Measurements from ENCODE around the gene KIF6.
A peak's percentile ranks its signal among the peaks of the same experiment; 100 is the strongest.
"Not testable (repeated sequence)": the region's sequence is repeated elsewhere in the genome, so short reads cannot be mapped to it uniquely, and the experiment has no call there.

The KIF6 gene, protein sequence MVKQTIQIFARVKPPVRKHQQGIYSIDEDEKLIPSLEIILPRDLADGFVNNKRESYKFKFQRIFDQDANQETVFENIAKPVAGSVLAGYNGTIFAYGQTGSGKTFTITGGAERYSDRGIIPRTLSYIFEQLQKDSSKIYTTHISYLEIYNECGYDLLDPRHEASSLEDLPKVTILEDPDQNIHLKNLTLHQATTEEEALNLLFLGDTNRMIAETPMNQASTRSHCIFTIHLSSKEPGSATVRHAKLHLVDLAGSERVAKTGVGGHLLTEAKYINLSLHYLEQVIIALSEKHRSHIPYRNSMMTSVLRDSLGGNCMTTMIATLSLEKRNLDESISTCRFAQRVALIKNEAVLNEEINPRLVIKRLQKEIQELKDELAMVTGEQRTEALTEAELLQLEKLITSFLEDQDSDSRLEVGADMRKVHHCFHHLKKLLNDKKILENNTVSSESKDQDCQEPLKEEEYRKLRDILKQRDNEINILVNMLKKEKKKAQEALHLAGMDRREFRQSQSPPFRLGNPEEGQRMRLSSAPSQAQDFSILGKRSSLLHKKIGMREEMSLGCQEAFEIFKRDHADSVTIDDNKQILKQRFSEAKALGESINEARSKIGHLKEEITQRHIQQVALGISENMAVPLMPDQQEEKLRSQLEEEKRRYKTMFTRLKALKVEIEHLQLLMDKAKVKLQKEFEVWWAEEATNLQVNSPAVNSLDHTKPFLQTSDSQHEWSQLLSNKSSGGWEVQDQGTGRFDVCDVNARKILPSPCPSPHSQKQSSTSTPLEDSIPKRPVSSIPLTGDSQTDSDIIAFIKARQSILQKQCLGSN

DNA sequence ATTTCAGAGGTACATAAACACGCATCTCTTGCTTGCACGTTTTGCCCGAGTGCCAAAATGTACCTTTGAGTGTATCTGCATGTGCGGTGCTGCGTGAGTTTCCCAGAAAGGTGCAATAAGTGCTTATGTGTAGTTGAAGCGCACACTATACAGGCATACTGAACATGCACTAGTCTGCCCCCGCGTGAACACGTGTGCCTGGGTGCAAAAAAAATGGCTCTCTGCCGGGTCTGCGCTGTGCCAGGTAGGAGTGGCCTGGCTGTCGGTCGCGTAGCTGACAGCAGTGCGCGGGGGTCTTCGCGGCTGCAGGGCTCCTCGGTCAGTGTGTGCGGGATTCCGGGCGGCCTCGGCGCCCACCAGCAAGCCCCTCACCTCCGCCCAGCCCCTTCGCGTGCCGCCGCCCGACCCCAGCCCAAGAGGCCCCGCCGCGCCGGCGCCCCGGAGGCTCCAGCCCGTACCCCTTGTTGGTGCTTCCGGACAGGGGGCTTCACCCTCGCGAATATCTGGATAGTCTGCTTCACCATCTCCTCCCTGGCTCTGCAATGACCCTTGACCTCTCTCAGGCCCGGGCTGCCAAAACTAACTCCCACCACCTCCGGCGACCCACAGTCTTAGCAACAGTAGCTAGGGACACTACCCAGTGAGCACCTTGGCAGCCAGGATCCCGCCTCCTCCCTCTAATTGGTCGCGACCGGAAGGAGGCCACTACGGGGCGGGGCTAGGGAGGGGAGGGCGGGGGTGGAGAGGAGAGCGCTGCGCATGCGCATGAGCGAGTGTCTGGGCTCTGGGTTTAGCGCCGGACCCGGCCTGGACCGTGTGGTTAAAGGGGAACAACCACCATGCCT is at the start of gene KIF6:
KIF6 (minus strand) TSS at position 622 of the 845 bp plus-strand sequence; CDS start at position 524, 98 bp downstream.
- peak; percentile 72 for DNase-seq (ENCODE audit: low spot score)

DNA sequence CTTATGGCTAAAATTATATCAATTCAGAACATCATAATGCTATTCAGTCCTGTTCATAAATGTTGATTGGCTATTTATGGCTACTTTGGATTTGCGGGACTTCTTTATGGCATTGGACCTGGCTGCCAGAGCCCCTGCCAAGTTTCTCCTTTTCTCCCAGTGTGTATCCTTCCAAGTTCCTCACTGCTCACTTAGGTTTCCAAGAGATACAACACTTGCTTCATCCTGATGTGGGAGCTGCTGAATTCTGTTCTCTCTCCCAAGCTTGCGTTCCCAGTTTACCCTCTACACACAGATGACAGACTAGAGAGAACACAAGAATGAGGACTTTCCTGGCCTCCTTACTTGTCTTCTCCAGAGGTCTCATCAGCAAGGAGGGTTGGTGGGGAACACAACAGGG is 48.6 kb upstream of the KIF6 start:
- no peak for DNase-seq (ENCODE audit: low spot score)

DNA sequence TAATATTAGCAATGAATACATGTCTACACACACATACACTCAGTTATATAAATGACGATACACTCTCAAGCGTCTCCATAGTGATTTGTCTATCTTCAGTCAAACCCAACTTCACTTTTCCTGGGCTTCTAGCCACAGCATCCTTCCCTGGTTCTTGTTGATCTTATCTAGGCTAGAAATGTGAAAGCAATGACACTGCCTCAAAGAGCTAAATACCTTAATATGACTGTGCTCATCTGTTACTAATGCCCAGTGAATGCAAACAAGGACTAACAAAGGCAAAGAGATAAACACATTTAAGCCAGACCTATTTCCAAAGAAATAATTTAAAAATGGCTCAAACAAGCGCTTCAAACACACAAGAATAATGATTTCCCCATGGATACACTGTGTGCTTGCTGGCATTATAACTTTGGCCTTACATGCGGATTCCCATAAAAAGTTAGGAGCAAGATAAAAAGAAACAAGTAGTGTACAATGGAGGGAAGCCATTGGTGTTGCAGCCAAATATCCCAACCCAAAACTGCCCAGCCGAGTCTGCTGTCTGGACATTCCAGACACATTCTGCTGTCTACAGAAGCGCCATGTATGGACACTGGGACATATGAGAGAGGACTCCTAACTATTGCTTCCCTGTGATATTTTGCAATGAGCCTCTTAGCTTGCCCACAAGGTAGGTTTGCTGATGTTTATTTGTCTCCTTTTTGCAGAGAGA is 47.5 kb upstream of the KIF6 start:
- no peak for DNase-seq (ENCODE audit: low spot score)

DNA sequence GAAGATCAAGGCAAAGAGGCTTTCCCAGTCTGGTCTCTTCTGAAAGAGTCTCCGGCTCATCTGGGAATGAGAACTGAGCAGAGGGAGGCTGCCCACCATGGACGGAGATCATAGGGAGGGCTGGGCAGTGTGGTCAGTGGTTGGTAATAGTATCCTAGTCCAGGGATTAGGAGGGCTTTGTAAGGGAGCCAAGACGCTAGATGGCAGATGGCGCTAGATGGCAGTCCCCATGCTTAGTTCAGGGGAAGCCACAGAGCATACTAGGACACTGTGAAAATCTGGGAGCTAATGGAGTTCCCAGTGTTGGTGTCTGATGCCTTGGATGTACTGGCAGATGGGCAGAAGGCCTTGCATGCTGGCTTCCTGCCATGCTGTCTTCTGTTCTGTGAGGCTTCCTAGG is 45.2 kb upstream of the KIF6 start:
- DNase-seq (ENCODE audit: low spot score) = no peak

DNA sequence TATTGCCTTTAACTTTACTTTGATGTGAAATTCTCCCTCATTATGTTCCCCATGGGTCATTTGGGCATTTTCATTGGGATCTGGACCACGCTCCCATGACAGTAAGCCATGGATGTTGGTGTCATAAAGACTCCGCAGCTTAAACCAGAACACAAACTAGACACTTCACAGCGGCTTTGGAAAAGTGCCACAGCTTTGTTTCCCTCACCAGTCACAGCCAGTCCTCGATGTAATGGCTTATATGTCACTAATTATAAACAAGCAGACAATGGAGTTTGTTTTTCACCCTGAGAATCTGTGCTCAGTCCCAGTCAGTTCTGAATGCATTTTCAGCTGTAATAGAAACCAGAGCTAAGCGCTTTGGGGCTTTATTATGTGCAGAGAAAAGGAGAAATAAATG is 43.8 kb upstream of the KIF6 start:
- DNase-seq (ENCODE audit: low spot score) = no peak

DNA sequence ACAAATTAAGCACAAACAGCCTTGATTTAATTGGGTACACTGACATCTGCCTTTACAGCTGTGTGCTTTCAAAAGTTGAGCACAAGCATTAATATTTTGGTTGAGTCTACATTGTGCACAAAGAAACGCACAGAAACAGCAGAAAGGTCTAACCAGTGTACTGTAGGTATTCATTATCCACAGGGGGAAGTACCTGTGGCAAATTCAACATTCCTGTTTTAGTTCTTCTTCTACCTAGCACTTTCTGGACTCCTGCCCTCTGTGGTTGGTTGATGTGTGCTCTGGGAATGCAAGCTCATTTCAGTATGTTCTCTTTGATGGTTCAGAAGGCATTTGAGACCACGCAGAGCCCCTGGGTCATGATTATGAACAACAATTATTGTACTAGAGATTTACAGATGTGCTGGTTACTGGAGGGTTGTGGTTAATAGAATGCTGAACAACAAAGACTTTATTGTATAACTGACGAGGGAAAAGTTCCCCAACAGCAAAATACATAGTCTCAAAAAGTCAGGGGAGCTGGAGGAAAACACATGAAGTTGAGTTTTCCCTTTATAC is 40.4 kb upstream of the KIF6 start:
- no peak for DNase-seq (ENCODE audit: low spot score)

DNA sequence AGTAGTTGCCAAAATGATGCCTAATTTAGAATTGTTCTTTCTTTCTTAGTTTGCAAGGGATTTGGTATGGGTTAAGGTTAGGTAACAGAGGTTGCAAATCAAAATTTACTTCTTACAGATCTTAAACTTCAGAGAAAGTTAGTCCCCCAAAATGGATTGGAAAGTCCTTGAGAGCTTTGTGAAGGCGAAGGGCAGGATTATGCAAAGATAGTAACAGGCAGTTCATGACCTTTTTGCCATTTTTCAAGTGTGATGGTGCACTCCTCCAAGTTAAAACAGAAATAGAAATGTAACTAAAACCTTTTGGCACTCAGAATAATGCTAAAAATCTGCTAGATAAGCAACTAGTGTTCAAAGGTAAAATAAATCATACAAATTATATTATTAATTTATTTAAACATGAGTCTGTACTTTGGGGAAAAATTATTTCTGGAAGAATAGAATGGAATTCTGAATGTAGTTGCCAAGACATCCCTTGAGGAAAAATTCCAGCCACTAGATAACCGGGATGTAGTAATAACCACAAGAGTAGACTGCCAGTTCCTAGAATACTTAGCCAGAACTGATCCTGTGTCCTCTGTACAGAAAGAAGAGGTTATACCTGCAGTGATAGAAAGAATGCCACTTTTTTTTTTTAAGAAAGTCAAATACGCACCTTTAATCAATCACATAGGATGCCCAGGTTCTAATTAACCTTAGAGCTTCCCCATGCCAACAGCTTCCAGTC is 35.2 kb upstream of the KIF6 start:
- DNase-seq (ENCODE audit: low spot score) = no peak

DNA sequence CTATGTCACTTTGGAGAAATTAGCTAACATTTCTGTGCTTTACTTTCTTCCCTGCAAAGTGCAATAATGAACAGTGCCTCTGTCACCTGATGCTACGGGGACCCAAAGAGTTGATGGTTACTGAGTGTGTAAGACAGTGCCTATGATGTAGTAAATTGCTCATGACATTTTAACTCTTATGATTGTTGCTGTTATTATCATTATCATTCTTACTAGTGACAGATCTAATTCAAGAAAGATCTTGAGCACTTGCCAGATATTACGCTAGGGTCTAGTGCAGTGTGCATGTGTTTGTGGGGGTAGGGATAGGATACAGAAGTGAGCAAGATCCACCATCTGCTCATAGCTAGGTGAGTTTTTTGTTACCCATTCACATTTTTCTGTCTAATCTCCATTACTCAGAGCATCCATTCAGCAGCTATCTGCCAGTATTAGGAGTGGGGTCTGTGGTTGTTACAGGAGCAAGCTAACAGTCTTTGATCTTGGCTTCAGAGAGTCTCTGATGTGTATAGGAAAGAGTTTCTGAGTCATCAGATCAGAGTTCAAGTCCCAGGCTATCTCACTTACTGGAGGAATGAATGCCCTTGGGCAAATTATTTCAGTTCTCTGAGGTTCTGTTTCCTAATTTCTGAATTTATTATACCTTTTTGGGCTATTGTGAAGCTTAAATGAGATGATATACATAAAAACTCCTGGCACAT is 33.8 kb upstream of the KIF6 start:
- no peak for DNase-seq (ENCODE audit: low spot score)

DNA sequence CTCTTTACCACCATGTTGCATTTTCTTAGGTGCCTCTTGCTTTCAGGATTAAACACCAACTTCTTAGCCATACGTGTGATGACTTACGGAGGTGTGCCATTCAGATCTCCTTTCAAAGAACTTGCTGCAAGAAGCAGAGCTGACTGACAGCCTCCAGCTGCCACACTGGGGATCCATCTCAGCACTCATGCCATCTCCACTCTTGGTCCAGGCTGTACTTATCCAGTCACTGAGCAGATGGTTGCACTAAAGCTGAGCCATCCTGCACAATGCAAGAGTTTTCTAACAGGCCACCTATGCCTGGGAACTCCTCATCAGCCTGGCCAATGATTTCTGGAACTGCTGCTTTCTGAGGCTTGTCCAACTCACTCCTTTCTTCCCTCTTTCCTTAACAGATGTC is 31.4 kb upstream of the KIF6 start:
- no peak for DNase-seq (ENCODE audit: low spot score)

DNA sequence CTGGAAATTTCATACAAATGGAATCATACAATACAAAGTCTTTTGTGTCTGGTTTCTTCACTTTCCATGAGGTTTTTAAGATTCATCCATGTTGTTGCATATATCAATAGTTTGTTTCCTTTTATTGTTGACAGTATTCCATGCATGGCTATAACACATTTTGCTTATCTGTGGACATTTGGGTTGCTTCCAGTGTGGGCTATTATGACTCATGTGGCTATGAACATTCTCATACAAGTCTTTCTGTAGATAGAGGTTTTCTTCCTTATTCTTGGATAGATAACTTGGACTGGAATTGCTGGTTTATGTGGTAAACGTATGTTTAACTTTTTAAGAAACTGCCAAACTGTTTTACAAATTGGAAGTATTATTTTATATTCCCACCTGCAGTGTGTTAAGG is 30.0 kb upstream of the KIF6 start:
- DNase-seq (ENCODE audit: low spot score) = no peak

DNA sequence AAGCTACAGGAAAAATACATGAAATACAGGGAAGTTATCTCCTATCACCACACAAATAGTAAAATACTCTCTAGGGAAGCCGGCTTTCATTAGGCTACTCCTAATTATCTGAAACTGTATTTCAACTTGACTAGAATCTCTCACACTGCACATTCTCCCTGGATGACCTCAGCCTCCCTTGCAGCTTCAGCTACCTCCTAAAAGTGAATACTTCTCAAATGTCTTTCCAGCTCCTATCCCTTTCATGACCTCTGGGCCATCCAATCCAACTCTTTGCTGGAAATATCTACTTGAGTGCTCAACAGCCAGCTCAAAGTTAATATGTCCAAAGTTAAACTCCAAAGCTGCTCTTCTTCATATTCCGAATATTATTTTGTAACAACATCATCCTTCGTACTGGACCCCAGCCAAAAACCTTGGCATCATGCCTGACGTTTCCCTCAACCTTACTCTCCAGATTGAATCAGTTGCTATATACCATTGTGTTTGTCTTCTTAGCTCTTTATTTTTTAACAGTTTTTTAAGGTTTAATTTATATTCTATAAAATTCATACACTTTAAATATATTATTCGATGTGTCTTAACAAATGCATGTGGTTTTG is 29.4 kb upstream of the KIF6 start:
- no peak for DNase-seq (ENCODE audit: low spot score)

DNA sequence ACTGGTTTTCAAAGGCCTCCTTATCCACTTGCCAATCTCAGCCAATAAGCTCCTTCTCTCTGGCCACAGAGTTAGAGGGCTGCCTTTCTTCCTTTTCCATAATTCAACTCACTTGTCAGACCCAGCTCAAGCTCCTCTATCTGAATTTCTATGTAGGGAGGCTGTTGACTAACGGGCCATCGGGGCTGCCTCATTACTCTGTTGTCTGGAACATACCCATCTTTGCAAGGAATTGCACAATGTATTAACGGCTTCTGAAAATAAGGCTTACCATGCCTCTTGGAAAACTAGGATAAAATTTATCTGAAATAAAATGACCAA is 28.5 kb upstream of the KIF6 start:
- no peak for DNase-seq (ENCODE audit: low spot score)

DNA sequence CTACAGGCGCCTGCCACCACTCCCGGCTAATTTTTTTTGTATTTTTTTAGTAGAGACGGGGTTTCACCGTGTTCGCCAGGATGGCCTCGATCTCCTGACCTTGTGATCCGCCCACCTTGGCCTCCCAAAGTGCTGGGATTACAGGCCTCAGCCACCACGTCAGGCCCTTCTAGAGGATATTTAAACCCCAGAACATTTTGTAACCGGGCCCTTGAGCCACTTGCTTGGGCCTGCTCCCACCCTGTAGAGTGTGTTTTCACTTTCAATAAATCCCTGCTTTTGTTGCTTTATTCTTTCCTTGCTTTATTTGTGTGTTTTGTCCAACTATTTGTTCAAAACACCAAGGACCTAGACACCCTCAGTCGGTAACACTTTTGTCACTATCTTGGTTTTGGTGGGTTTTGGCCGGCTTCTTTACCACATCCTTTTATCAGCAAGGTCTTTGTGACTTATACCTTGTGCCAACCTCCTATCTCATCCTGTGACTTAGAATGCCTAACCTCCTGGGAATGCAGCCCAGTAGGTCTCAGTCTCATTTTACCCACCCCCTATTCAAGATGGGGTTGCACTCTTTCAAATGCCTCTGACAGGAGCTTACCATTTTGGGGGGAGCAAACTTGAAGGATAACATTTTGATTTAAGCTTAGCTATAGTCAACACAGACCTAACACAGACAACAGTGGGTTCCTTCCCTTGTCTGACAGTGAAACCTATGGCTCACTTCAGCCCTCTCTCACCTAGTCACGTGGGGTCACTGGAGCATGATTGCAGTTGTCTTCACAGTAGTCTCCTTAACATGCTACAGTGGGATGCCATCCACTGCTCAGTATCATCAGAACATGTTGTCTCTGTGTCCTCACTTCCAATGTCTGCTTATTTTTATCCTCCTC is 27.9 kb upstream of the KIF6 start:
- DNase-seq (ENCODE audit: low spot score) = no peak

DNA sequence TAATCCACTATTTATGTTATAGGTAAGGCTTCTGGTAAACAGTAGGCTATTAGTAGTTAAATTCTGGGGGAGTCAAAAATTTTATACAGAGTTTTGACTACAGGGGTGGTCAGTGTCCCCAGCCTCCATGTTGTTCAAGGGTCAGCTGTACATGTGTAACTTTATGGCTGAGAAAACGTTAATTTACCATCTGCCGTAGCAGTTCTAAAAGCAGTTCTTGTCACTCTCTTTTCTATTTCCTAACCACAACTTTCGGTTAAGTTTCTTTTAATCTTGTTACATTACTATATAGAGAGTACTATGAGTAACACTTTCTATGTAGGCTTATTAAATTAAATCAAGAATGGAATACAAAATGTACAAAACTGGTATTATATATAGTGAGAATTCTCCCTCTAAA is 21.6 kb upstream of the KIF6 start:
- no peak for DNase-seq (ENCODE audit: low spot score)

DNA sequence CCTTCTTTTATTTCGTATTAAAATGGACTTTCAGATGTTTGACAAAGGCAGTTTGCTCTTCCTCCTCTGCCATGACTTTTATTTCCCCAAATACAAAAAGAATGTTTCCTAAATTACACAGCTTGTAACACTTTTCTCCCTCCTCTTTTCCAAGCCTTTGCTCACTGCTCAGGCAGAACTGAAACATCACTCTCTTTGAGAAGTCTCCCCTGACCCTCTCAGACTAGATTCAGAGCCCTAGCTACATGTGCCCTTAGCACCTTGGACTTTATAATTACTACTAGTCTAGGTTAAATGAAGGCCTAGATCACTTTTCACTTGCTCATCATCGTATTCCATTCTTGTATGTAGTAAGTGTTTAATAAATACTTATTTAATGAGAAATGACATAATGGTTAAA is 8.5 kb upstream of the KIF6 start:
- DNase-seq (ENCODE audit: low spot score) = no peak

DNA sequence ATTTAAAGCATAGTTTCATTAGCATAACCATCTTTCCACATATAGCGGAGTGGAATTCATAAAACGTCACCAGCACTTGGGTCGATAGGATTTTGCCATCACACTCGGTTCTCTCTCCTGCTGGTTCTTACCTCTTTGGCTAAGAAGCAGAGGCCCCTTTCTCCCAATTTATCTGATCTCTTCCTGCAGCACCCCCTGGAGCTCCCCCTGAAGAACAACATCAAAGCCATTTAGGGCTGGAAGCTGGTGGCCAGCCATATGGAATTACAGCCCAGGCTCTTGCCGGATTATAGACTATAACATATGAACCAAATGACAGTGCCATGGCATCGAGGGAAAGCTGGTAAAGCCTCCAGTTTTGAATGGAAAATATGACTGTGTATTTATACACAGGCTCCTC is 6.4 kb upstream of the KIF6 start:
- DNase-seq (ENCODE audit: low spot score) = no peak

DNA sequence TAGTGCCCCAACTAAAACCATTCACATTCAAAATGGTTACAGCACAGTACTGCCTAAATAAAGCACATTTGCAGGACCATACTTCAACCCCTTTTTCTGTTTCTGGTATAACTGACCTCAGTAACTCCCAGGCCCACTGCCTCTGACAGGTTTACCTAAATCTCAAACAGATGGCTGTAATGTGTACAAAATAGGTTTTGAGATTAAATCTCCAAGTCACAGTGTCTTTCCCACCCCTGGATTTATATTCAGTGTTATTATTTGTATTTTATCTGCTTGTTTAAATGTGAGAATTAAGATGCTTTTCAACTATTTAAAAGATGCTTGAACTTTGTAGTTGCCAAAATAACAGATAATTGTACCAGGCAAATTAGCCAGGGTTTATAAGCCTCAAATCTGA is 4.7 kb upstream of the KIF6 start:
- DNase-seq (ENCODE audit: low spot score) = no peak

DNA sequence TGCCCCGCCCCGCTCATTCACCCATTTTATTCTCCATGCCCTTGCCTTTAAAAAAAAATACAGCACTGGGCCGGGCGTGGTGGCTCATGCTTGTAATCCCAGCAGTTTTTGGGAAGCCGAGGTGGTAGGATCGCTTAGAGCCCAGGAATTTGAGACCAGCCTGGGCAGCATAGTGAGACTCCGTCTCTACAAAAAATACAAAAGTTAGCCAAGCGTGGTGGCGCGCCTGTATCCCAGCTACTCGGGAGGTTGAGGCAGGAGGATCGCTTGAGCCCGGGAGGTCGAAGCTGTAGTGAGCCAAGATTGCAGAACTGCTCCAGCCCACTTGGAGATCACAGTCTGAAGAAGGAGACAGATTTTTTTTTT is 407 bp upstream of the KIF6 start:
- DNase-seq (ENCODE audit: low spot score) = no peak

DNA sequence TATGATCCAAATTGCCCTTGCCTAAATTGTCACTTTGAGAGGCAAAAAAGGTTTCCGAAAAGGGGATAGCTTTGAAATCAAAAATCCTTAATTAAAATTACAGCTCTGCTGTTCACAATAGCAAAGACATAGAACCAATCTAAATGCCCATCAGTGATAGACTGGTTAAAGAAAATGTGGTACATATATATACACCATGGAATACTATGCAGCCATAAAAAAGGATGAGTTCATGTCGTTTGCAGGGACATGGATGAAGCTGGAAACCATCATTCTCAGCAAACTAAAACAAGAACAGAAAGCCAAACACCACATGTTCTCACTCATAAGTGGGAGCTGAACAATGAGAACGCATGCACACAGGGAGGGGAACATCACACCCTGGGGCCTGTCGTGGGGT is 1.9 kb downstream of the KIF6 start:
- DNase-seq (ENCODE audit: low spot score) = not testable (repeated sequence)

Data from CD4-positive, alpha-beta T cell treated with Interleukin-2 at 100 ng/mL for 4 hours (primary cell).